ENCODE data around the gene RASGRP2.

The RASGRP2 gene

DNA sequence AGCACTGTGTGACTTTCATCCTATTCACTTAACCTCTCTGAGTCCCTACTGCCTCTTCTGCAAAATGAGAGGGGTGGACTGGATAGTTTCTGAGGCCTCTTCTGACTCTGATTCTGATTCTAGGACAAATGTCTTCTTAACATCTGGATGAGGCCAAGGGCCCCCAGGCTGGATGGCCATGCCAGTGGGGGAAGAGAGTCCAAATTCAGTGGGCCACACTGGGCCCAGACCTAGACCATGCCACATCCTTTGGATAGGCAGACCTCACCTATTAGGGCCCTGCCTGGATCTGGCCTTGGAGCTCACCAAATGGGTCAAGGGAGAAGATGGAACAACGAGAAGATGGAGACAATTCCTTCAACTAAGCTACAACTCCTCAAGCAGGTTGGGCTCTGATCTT is 45.5 kb downstream of the RASGRP2 start:
- Histone ChIP-seq H3K27ac (no peak overlapping the region), H3K9ac (ENCODE audit: insufficient read length) (no peak overlapping the region), H3K4me3 (no peak overlapping the region), H3K9me3 (ENCODE audit: low read depth, low read length) (no peaks in the 10 kb centered on the region), H3K36me3 (ENCODE audit: insufficient read depth, low read length) (no peaks in the 10 kb centered on the region)
- DNase-seq (ENCODE audit: low read depth, low spot score) = no peak
- TF ChIP-seq POLR2AphosphoS5 (IDR thresholded peaks at IDR 0.05; ENCODE audit: borderline replicate concordance, low read depth, low read length) = no peak

DNA sequence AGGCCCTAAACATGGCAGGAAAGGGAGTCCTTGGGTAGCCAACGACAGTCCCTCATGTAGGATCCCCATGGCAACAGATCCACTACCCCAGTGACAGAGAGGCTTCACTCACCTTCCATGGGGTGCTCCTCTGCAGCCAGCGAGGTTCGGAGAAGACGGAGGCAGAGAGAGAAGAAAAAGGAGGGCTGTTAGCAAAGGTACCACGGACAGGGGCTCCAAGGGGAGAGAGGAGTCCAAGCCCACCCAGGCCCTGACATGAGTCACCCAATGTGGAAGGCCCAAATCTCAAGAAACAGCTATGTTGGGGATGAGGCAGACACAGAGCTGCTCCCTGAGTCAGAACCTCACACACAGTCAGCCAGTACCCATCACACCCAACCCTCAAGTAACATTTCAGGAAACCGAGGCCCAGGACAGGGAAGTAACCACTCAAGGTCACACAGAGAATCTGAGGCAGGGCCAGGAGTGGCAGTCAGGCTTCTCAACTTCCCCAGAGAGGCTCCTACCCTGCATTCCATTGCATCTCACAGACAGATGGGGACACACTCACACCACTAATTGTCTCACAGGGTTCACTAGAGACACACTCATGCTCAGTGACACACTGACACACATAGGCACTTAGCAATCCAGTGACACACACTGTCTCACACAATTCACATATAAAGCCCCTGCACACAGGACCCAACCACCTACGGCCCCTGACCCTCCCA is 46.1 kb downstream of the RASGRP2 start:
- no peak overlapping the region for H3K27ac ChIP-seq
- no peak for DNase-seq (ENCODE audit: low read depth, low spot score)
- TF ChIP-seq POLR2AphosphoS5 (IDR thresholded peaks at IDR 0.05; ENCODE audit: borderline replicate concordance, low read depth, low read length) = no peak
- TF ChIP-seq FOXP2 (optimal IDR thresholded peaks at IDR 0.05; ENCODE audit: control extremely low read depth, extremely low read length, insufficient read depth) = no peak
- no peak for TF ChIP-seq EZH2 (IDR thresholded peaks at IDR 0.05)
- no peaks in the 10 kb centered on the region for H3K9me3 ChIP-seq (ENCODE audit: low read depth, low read length)
- H3K36me3 ChIP-seq (ENCODE audit: insufficient read depth, low read length) = no peaks in the 10 kb centered on the region
- no peak overlapping the region for H3K9ac ChIP-seq (ENCODE audit: insufficient read length)
- no peak overlapping the region for H3K4me3 ChIP-seq

DNA sequence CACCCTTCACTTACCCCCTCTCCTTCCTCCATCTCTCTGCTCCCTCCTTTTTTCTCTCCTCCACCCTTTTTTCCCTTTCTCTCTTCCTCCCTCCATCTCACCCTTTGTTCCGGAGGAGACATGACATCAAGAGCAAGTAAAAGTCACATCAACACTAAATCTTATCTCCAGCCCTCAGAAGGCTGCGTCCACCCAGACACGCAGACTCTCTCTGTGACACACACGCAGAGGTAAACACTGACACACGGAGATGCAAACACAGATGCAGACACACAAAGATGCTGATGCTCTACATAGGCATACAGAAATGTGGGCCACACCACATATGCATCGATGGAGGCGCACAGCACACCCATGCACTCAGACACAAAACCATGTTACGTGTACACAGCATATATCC is 47.9 kb downstream of the RASGRP2 start:
- TF ChIP-seq POLR2AphosphoS5 (IDR thresholded peaks at IDR 0.05; ENCODE audit: borderline replicate concordance, low read depth, low read length) (no peak), FOXP2 (optimal IDR thresholded peaks at IDR 0.05; ENCODE audit: control extremely low read depth, extremely low read length, insufficient read depth) (no peak), EZH2 (IDR thresholded peaks at IDR 0.05) (no peak)
- no peak for DNase-seq (ENCODE audit: low read depth, low spot score)
- Histone ChIP-seq H3K9me3 (ENCODE audit: low read depth, low read length) (no peaks in the 10 kb centered on the region), H3K9ac (ENCODE audit: insufficient read length) (no peak overlapping the region), H3K36me3 (ENCODE audit: insufficient read depth, low read length) (no peaks in the 10 kb centered on the region), H3K4me3 (no peak overlapping the region), H3K27ac (no peak overlapping the region)

DNA sequence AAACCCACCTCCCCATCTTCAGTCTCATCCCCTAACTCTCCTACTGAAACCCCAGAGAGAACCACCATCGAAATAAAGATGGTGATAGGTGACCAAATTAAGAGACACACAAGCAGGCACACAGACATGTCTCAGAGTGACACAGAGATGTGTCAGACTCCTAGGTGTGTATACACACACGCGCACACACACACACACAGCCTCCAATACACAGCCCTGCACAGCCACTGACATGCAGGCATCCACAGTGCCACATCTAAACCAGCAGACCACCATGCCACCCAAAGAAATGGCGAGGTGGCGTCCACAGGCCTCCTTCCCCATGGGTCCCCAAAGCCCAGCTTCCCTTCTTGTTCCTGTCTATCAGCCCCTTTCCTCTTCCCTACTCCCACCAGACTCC is 48.4 kb downstream of the RASGRP2 start:
- Histone ChIP-seq H3K9ac (ENCODE audit: insufficient read length) (no peak overlapping the region), H3K9me3 (ENCODE audit: low read depth, low read length) (no peaks in the 10 kb centered on the region), H3K27ac (no peak overlapping the region), H3K4me3 (no peak overlapping the region), H3K36me3 (ENCODE audit: insufficient read depth, low read length) (no peaks in the 10 kb centered on the region)
- no peak for DNase-seq (ENCODE audit: low read depth, low spot score)
- TF ChIP-seq FOXP2 (optimal IDR thresholded peaks at IDR 0.05; ENCODE audit: control extremely low read depth, extremely low read length, insufficient read depth) = no peak
- no peak for TF ChIP-seq POLR2AphosphoS5 (IDR thresholded peaks at IDR 0.05; ENCODE audit: borderline replicate concordance, low read depth, low read length)
- no peak for TF ChIP-seq EZH2 (IDR thresholded peaks at IDR 0.05)

DNA sequence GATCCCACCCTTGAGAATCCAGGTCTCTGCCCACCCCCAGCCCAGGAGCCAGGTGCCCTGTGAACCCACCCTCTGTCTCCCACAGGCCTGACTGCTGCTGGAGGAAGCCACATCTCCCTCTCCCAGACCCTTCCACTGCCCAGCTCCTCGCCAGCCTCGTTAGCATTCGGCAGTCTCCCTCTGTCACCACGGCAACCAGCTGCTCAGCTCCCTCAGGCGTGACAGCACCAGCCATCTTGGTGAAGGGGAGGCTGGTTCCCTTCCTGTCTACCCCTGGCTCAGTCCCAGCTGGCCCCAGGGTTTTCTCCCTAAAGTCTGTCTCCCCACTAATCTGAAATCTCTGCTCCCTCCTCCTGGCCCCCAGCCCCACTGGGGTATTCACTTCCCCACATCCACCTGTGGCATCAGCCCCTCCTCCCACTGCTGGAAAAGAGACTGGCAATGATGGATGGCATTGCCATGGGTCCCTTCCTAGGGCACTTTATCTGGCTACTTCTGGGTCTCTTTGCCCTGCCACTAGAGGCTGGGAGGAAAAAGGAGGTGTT is 49.0 kb downstream of the RASGRP2 start:
- no peak for TF ChIP-seq POLR2AphosphoS5 (IDR thresholded peaks at IDR 0.05; ENCODE audit: borderline replicate concordance, low read depth, low read length)
- no peak for TF ChIP-seq EZH2 (IDR thresholded peaks at IDR 0.05)
- no peak for TF ChIP-seq FOXP2 (optimal IDR thresholded peaks at IDR 0.05; ENCODE audit: control extremely low read depth, extremely low read length, insufficient read depth)
- Histone ChIP-seq H3K9ac (ENCODE audit: insufficient read length) (no peak overlapping the region), H3K27ac (no peak overlapping the region), H3K9me3 (ENCODE audit: low read depth, low read length) (no peaks in the 10 kb centered on the region), H3K36me3 (ENCODE audit: insufficient read depth, low read length) (no peaks in the 10 kb centered on the region), H3K4me3 (no peak overlapping the region)
- no peak for DNase-seq (ENCODE audit: low read depth, low spot score)

DNA sequence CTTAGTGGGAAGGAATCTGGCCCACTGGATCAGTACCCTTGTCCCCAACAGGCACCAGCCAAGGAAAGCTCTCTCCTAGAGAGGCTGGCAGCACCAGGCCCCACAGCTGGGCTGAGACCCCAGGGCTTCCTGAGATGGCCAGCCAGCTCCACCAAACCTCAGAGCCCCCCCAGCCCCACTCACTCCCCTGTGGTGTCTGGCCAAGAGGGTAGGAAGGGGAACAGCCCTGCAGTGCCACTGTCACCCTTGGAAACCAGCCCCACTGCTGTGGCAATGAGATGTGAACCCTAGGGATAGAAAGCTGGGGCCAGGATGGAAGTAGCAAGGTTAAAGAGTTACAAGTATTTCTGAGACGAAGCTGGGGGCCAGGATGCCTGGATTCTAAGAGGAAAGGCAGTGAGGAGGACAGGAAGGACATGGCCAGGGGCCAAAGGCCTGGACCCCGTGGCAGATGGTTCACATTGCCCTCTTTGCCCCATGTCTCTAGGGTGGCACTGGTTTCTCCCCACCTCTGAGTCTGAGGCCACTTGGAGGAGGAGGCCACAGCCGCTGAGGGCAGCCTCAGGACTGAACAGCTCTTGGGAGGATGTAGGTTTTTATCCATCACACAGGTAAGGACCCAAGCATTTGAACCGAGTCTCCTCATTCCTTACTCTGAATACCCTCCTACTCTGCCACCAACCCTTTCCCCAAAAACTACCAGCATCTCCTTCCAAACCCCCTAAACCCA is 49.8 kb downstream of the RASGRP2 start:
- TF ChIP-seq EZH2 (IDR thresholded peaks at IDR 0.05) (no peak), POLR2AphosphoS5 (IDR thresholded peaks at IDR 0.05; ENCODE audit: borderline replicate concordance, low read depth, low read length) (no peak), FOXP2 (optimal IDR thresholded peaks at IDR 0.05; ENCODE audit: control extremely low read depth, extremely low read length, insufficient read depth) (no peak)

DNA sequence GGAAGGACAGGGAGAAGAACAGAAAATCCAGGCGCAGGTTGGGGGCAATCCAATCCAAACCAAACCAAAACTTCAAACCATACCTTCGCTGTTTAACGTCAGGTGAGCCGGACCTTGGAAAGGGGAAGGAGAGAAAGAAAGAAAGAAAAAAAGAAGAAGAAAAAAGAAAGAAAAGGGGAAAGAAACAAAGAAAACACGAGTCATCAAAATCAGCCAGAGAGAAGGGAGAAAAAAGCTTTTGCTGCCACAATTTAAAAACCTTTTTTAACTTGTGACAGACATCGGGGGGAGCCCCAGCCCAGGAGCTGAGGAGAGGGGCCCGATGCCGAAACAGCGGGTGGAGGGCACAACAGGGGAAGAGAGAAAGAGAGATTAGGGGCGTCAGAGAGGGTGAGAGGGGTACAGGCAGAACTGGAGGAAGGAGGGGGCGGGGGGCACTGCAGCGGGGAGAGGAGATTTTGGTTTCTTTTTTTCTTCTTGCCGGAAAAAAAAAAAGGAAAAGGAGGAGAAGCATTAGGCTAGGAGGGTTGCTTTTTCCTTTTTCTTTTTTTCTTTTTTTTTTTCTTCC is 51.1 kb downstream of the RASGRP2 start:
- H3K9ac ChIP-seq (ENCODE audit: insufficient read length) = no peak overlapping the region

More for the DNA sequence above, 49.8 kb downstream of the RASGRP2 start:
- Histone ChIP-seq H3K9ac (ENCODE audit: insufficient read length) (no peak overlapping the region), H3K4me3 (no peak overlapping the region), H3K36me3 (ENCODE audit: insufficient read depth, low read length) (no peaks in the 10 kb centered on the region), H3K9me3 (ENCODE audit: low read depth, low read length) (no peaks in the 10 kb centered on the region), H3K27ac (no peak overlapping the region)
- DNase-seq (ENCODE audit: low read depth, low spot score) = no peak

DNA sequence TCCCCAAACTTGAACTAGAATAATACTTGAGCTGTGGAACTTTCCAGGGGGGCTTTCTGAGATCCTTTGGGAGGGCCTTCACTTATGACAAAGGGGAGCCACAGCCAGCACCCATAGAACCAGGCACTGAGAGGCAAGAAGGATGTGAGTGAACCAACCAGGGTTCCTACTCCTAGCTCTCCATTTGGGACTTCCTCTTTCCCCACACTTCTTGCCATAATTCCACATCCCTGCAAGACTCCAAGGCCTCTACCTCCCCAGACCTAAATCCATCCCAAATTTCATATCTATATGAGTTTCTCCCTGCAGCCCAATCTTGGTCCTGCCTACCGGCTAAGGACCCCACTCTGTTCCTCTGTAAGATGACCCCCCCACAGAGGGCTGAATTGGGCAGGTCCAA is 52.4 kb downstream of the RASGRP2 start:
- Histone ChIP-seq H3K36me3 (ENCODE audit: insufficient read depth, low read length) (no peaks in the 10 kb centered on the region), H3K4me3 (no peak overlapping the region), H3K27ac (no peak overlapping the region), H3K9ac (ENCODE audit: insufficient read length) (no peak overlapping the region), H3K9me3 (ENCODE audit: low read depth, low read length) (no peaks in the 10 kb centered on the region)
- no peak for DNase-seq (ENCODE audit: low read depth, low spot score)
- TF ChIP-seq FOXP2 (optimal IDR thresholded peaks at IDR 0.05; ENCODE audit: control extremely low read depth, extremely low read length, insufficient read depth) = no peak
- TF ChIP-seq EZH2 (IDR thresholded peaks at IDR 0.05) = no peak
- no peak for TF ChIP-seq POLR2AphosphoS5 (IDR thresholded peaks at IDR 0.05; ENCODE audit: borderline replicate concordance, low read depth, low read length)

More for the DNA sequence above, 51.1 kb downstream of the RASGRP2 start:
- no peak for DNase-seq (ENCODE audit: low read depth, low spot score)
- Histone ChIP-seq H3K36me3 (ENCODE audit: insufficient read depth, low read length) (no peaks in the 10 kb centered on the region), H3K27ac (no peak overlapping the region), H3K4me3 (no peak overlapping the region), H3K9me3 (ENCODE audit: low read depth, low read length) (no peaks in the 10 kb centered on the region)
- TF ChIP-seq EZH2 (IDR thresholded peaks at IDR 0.05) (no peak), POLR2AphosphoS5 (IDR thresholded peaks at IDR 0.05; ENCODE audit: borderline replicate concordance, low read depth, low read length) (no peak), FOXP2 (optimal IDR thresholded peaks at IDR 0.05; ENCODE audit: control extremely low read depth, extremely low read length, insufficient read depth) (no peak)
